ENCODE results near the gene FYB2. TPM values are rescaled to one million over a fixed set of nuclear protein-coding genes. Genes with fewer than 3 reads are reported as not detected.

The FYB2 gene
- total and polyA plus RNA-seq, 7 experiments from 2014 or later: not detected

DNA sequence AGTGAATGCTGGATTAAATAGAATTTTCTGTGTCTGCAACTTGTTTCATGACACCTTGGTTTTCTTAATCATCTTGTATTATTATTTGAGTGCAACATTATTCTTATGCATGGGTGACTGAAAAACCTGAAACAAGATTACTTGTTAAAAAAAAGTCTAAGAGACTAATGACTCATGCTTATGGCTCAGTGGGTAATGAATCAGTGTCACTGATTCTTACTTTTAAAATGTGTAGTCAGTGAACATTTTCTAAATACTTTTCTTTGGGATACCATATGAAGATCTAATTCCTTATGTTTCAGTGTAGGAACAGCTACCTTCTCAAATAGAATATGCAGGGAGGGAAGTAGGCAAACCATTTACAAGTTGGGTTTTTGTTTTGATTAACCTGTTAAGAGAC is 108.6 kb downstream of the FYB2 start:
- Mint-ChIP-seq H3K27ac (no peak overlapping the region), H3K9me3 (peaks cover 0 to 2% (median 0%) of the 10 kb centered on the region in 11 donors), H3K4me3 (no peak overlapping the region), H3K36me3 (no peaks in the 10 kb centered on the region), H3K27me3 (peaks cover 7 to 44% (median 17%) of the 10 kb centered on the region in 5 donors), H3K4me1 (no peaks in the 10 kb centered on the region)
- Histone ChIP-seq H3K36me3 (ENCODE audit: control insufficient read depth in 2 of 3, insufficient read depth in 3 of 3, low read length in 3 of 3) (no peaks in the 10 kb centered on the region), H3K4me1 (ENCODE audit: control insufficient read depth in 2 of 2, insufficient read depth in 2 of 2, low read length in 2 of 2) (no peaks in the 10 kb centered on the region), H3K4me3 (ENCODE audit: low read length) (no peak overlapping the region), H3K27me3 (ENCODE audit: control insufficient read depth in 2 of 2, insufficient read depth in 2 of 2, low read length in 2 of 2) (no peaks in the 10 kb centered on the region), H3K27ac (ENCODE audit: low read depth, low read length) (no peak overlapping the region), H3K9me3 (ENCODE audit: control insufficient read depth in 2 of 3, low read length in 3 of 3) (no peaks in the 10 kb centered on the region)
- CTCF ChIA-PET: interaction anchor here (0.6 to 1.3 kb wide), 3 partner anchors 8 to 1429 kb away, joined by 3 to 5 read pairs (median 4); no protein-coding TSS in a partner anchor
- no peak for ATAC-seq
- no peak for DNase-seq
- POLR2A ChIA-PET: no interaction called here
- intact Hi-C loops (cut with micrococcal nuclease): no loop called here

DNA sequence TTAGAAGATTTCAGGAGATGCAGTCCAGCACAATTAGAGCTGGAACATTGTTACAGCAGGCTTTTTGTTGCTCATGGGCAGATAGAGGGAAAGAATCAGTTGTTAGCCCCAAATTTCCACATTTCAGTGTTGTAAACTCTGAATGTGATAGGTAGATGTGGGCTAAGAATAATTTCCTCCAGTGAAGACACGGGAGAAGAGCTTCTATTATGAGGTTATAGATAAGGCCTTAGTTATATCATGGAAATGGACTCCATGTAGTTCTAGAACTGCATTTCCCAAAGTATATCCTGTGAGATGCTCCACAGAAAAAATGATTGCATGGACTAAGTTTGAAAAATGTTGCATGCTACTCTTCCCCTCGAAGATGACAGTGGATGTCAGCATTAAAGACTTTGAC is 109.2 kb downstream of the FYB2 start:
- no peaks in the 10 kb centered on the region for H3K4me1 Mint-ChIP-seq
- Histone ChIP-seq H3K9me3 (ENCODE audit: control insufficient read depth in 2 of 3, low read length in 3 of 3) (no peaks in the 10 kb centered on the region), H3K36me3 (ENCODE audit: control insufficient read depth in 2 of 3, insufficient read depth in 3 of 3, low read length in 3 of 3) (no peaks in the 10 kb centered on the region), H3K27ac (ENCODE audit: low read depth, low read length) (no peak overlapping the region), H3K4me1 (ENCODE audit: control insufficient read depth in 2 of 2, insufficient read depth in 2 of 2, low read length in 2 of 2) (no peaks in the 10 kb centered on the region), H3K27me3 (ENCODE audit: control insufficient read depth in 2 of 2, insufficient read depth in 2 of 2, low read length in 2 of 2) (no peaks in the 10 kb centered on the region), H3K4me3 (ENCODE audit: low read length) (no peak overlapping the region)
- peaks cover 0 to 2% (median 0%) of the 10 kb centered on the region in 11 donors for H3K9me3 Mint-ChIP-seq
- ChIA-PET CTCF (interaction anchor here (1.3 kb wide), 1 partner anchor 8 kb away, joined by 5 read pairs; no protein-coding TSS in a partner anchor), POLR2A (no interaction called here)
- H3K4me3 Mint-ChIP-seq: no peak overlapping the region
- no peak overlapping the region for H3K27ac Mint-ChIP-seq
- no peak for DNase-seq
- no peaks in the 10 kb centered on the region for H3K36me3 Mint-ChIP-seq
- H3K27me3 Mint-ChIP-seq: peaks cover 7 to 44% (median 17%) of the 10 kb centered on the region in 5 donors
- ATAC-seq: no peak
- intact Hi-C loops (cut with micrococcal nuclease): loop anchor here (5.0 to 10.0 kb wide), 5 partner anchors 1335 to 1765 kb away; no protein-coding TSS in a partner anchor

DNA sequence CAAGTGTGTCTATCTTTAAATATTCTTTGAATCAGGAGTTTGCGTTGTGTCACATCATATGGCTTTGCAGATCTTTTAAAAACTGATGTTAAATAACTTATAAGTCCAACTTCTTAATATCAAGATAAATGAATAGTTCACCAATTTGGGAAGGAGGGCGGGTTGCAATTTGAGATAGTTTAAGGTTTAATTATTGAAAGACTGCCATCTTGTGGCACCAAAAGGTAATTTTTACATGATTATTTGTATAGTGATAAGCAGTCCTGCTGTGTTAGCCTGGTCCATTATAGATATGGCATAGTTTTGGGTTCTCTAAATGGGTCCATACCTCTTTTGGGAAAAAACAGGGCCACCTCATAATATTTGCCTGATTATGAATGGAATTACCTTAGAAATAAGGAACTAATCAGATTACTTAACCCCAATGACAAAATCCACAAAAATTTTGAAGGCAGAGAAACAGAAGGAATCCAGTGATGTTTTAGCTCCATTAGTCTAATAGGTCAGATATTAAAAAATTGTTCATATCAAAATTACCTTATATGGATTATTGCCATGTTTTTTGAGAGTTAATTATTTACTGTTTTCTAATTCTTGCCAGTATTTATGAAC is 109.8 kb downstream of the FYB2 start:
- ChIA-PET CTCF (interaction anchor here (1.3 kb wide), 1 partner anchor 9 kb away, joined by 5 read pairs; no protein-coding TSS in a partner anchor), POLR2A (no interaction called here)
- Histone ChIP-seq H3K9me3 (ENCODE audit: control insufficient read depth in 2 of 3, low read length in 3 of 3) (no peaks in the 10 kb centered on the region), H3K4me1 (ENCODE audit: control insufficient read depth in 2 of 2, insufficient read depth in 2 of 2, low read length in 2 of 2) (no peaks in the 10 kb centered on the region), H3K4me3 (ENCODE audit: low read length) (no peak overlapping the region), H3K27me3 (ENCODE audit: control insufficient read depth in 2 of 2, insufficient read depth in 2 of 2, low read length in 2 of 2) (no peaks in the 10 kb centered on the region), H3K36me3 (ENCODE audit: control insufficient read depth in 2 of 3, insufficient read depth in 3 of 3, low read length in 3 of 3) (no peaks in the 10 kb centered on the region), H3K27ac (ENCODE audit: low read depth, low read length) (no peak overlapping the region)
- Mint-ChIP-seq H3K4me3 (no peak overlapping the region), H3K9me3 (peaks cover 0 to 2% (median 0%) of the 10 kb centered on the region in 11 donors), H3K4me1 (no peaks in the 10 kb centered on the region), H3K27ac (peak overlapping the region in 1 of 9 donors; percentile 28), H3K36me3 (no peaks in the 10 kb centered on the region), H3K27me3 (peaks cover 7 to 44% (median 17%) of the 10 kb centered on the region in 5 donors)
- intact Hi-C loops (cut with micrococcal nuclease): loop anchor here (5.0 to 10.0 kb wide), 5 partner anchors 1335 to 1765 kb away; no protein-coding TSS in a partner anchor
- ATAC-seq (no peak), DNase-seq (peak in 7 of 9 donors; percentile 0 to 25 (median 4))

DNA sequence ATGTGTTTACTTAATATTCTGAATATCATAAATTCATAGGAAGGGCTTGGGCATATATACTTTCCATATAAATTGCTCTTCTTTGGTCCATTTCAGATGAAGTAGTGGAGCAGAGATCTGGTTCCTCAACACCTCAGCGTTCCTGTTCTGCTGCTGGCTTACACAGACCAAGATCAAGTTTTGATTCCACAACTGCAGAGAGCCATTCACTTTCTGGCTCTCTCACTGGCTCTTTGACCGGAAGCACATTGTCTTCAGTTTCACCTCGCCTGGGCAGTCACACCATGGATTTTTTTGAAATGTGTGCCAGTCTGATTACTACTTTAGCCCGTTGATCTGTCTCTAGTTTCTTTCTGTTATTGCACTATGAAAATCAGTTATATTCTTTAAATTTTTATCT is 111.8 kb downstream of the FYB2 start:
- Mint-ChIP-seq H3K27ac (no peak overlapping the region), H3K4me1 (no peaks in the 10 kb centered on the region), H3K9me3 (peaks cover 0 to 5% (median 0%) of the 10 kb centered on the region in 11 donors), H3K36me3 (no peaks in the 10 kb centered on the region), H3K27me3 (peaks cover 7 to 44% (median 22%) of the 10 kb centered on the region in 5 donors), H3K4me3 (no peak overlapping the region)
- DNase-seq (no peak), ATAC-seq (no peak)
- no peak overlapping the region for H3K4me3 ChIP-seq (ENCODE audit: low read length)
- H3K36me3 ChIP-seq (ENCODE audit: control insufficient read depth in 2 of 3, insufficient read depth in 3 of 3, low read length in 3 of 3): no peaks in the 10 kb centered on the region
- H3K9me3 ChIP-seq (ENCODE audit: control insufficient read depth in 2 of 3, low read length in 3 of 3): no peaks in the 10 kb centered on the region
- intact Hi-C loops (cut with micrococcal nuclease): loop anchor here (5.0 to 10.0 kb wide), 5 partner anchors 1333 to 1763 kb away; no protein-coding TSS in a partner anchor
- H3K27me3 ChIP-seq (ENCODE audit: control insufficient read depth in 2 of 2, insufficient read depth in 2 of 2, low read length in 2 of 2): no peaks in the 10 kb centered on the region
- POLR2A ChIA-PET: no interaction called here
- no peak overlapping the region for H3K27ac ChIP-seq (ENCODE audit: low read depth, low read length)
- CTCF ChIA-PET: no interaction called here
- H3K4me1 ChIP-seq (ENCODE audit: control insufficient read depth in 2 of 2, insufficient read depth in 2 of 2, low read length in 2 of 2): no peaks in the 10 kb centered on the region

DNA sequence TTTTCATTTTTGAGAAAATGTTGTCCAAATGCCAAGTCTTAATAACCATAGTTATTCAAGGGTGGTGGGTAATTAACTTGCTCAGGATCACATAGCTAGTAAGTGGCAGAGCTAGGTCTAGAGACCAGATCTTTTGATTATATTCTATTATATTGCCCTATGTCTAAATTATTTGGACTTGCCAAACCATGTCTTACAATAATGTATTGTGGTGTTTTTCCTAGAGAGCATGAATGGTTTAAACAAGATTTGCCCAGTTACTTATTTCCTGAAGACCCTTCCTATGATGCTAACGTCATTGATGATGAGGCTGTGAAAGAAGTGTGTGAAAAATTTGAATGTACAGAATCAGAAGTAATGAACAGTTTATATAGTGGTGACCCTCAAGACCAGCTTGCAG is 115.5 kb downstream of the FYB2 start:
- ChIA-PET POLR2A (no interaction called here), CTCF (interaction anchor here (0.7 kb wide), 1 partner anchor 50 kb away, joined by 3 read pairs; no protein-coding TSS in a partner anchor)
- H3K36me3 Mint-ChIP-seq: no peaks in the 10 kb centered on the region
- H3K4me1 Mint-ChIP-seq: no peaks in the 10 kb centered on the region
- intact Hi-C loops (cut with micrococcal nuclease): loop anchor here in 1 of 2 donors (10.0 kb wide), 4 partner anchors 1329 to 1759 kb away; no protein-coding TSS in a partner anchor
- H3K27me3 Mint-ChIP-seq: peaks cover 0 to 27% (median 18%) of the 10 kb centered on the region in 5 donors
- Histone ChIP-seq H3K27ac (ENCODE audit: low read depth, low read length) (no peak overlapping the region), H3K4me3 (ENCODE audit: low read length) (no peak overlapping the region), H3K27me3 (ENCODE audit: control insufficient read depth in 2 of 2, insufficient read depth in 2 of 2, low read length in 2 of 2) (no peaks in the 10 kb centered on the region), H3K36me3 (ENCODE audit: control insufficient read depth in 2 of 3, insufficient read depth in 3 of 3, low read length in 3 of 3) (no peaks in the 10 kb centered on the region), H3K4me1 (ENCODE audit: control insufficient read depth in 2 of 2, insufficient read depth in 2 of 2, low read length in 2 of 2) (no peaks in the 10 kb centered on the region), H3K9me3 (ENCODE audit: control insufficient read depth in 2 of 3, low read length in 3 of 3) (no peaks in the 10 kb centered on the region)
- H3K4me3 Mint-ChIP-seq: no peak overlapping the region
- no peak overlapping the region for H3K27ac Mint-ChIP-seq
- no peak for ATAC-seq
- DNase-seq: no peak
- H3K9me3 Mint-ChIP-seq: peaks cover 0 to 17% (median 7%) of the 10 kb centered on the region in 11 donors

DNA sequence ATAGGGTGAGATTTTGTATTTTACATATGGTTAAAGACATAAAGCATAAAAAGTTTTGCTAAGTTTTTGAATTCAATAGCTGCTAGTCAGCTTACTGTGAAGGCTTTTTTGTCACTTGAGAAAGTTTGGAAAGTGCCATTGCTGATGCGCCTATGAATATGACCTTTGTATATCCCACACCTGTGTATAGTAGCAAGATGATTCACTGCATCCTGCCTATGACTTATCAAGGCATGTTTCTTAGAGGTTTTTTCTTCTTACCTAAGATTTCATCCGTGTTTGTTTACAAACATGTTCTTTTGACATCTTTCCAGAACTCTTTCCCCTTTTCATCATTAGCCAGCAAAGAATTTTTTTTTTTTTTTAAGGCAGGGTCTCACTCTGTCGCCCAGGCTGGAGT is 122.5 kb downstream of the FYB2 start:
- Histone ChIP-seq H3K27ac (ENCODE audit: low read depth, low read length) (no peak overlapping the region), H3K27me3 (ENCODE audit: control insufficient read depth in 2 of 2, insufficient read depth in 2 of 2, low read length in 2 of 2) (no peaks in the 10 kb centered on the region), H3K9me3 (ENCODE audit: control insufficient read depth in 2 of 3, low read length in 3 of 3) (no peaks in the 10 kb centered on the region), H3K36me3 (ENCODE audit: control insufficient read depth in 2 of 3, insufficient read depth in 3 of 3, low read length in 3 of 3) (no peaks in the 10 kb centered on the region), H3K4me3 (ENCODE audit: low read length) (no peak overlapping the region), H3K4me1 (ENCODE audit: control insufficient read depth in 2 of 2, insufficient read depth in 2 of 2, low read length in 2 of 2) (no peaks in the 10 kb centered on the region)
- Mint-ChIP-seq H3K36me3 (no peaks in the 10 kb centered on the region), H3K4me3 (no peak overlapping the region), H3K27ac (no peak overlapping the region), H3K4me1 (no peaks in the 10 kb centered on the region), H3K27me3 (peaks cover 0 to 14% (median 10%) of the 10 kb centered on the region in 5 donors), H3K9me3 (peaks cover 0 to 13% (median 5%) of the 10 kb centered on the region in 11 donors)
- intact Hi-C loops (cut with micrococcal nuclease): no loop called here
- DNase-seq: no peak
- ChIA-PET POLR2A (no interaction called here), CTCF (no interaction called here)
- no peak for ATAC-seq
